Smooth muscle cell (in vitro differentiated cells): ENCODE measurements around the gene NTF3. TPM values are rescaled to one million over a fixed set of nuclear protein-coding genes. Genes with fewer than 3 reads are reported as not detected.
A peak's percentile ranks its signal among the peaks of the same experiment; 100 is the strongest.

Experiments
- DNase-seq: peaks from one replicate; lab custom pipeline; 2025; ENCODE audit not compliant: unreplicated experiment; lab: John Stamatoyannopoulos, UW
- H2AFZ ChIP-seq: fragments of 200-600 bp; sonication (generic); 2 replicates; pipeline ENCODE4 v1.6.0; 2016; ENCODE audit warnings: antibody characterized with exemption, low read depth, mild to moderate bottlenecking
- H3F3A ChIP-seq: fragments of 200-600 bp; sonication (generic); 2 replicates; pipeline ENCODE4 v1.6.0; 2017; ENCODE audit warnings: antibody characterized with exemption, low read depth
- H3K27ac ChIP-seq: fragments of 200-600 bp; sonication (generic); 2 replicates; pipeline ENCODE4 v1.5.1; 2016; ENCODE audit warnings: low read depth, mild to moderate bottlenecking
- H3K27me3 ChIP-seq: fragments of 200-600 bp; sonication (generic); 2 replicates; pipeline ENCODE4 v1.6.1; 2016; ENCODE audit warnings: low read depth, mild to moderate bottlenecking
- H3K36me3 ChIP-seq: fragments of 200-600 bp; sonication (generic); 2 replicates; pipeline ENCODE4 v1.5.1; 2016; ENCODE audit warnings: low read depth
- H3K4me1 ChIP-seq: fragments of 200-600 bp; sonication (generic); 2 replicates; pipeline ENCODE4 v1.5.1; 2016; ENCODE audit warnings: low read depth
- H3K4me2 ChIP-seq: fragments of 200-600 bp; sonication (generic); 2 replicates; pipeline ENCODE4 v1.6.0; 2016; ENCODE audit warnings: mild to moderate bottlenecking
- H3K4me3 ChIP-seq: fragments of 200-600 bp; sonication (generic); 2 replicates; pipeline ENCODE4 v1.5.1; 2016; ENCODE audit warnings: mild to moderate bottlenecking
- H3K79me2 ChIP-seq: fragments of 200-600 bp; sonication (generic); 2 replicates; pipeline ENCODE4 v1.6.0; 2016; ENCODE audit warnings: low read depth, mild to moderate bottlenecking
- H3K9ac ChIP-seq: fragments of 200-600 bp; sonication (generic); 2 replicates; pipeline ENCODE4 v1.6.0; 2016; ENCODE audit warnings: low read depth
- H3K9me3 ChIP-seq: fragments of 200-600 bp; sonication (generic); replicated peaks from 2 replicates; pipeline ENCODE4 v1.5.1; 2016; ENCODE audit warnings: low read depth
- H4K20me1 ChIP-seq: fragments of 200-600 bp; sonication (generic); 2 replicates; pipeline ENCODE4 v1.6.0; 2016; ENCODE audit warnings: low read depth
- WGBS: methylation state at CpG from one replicate; pipeline ENCODE4 v1.1.7; 2016; ENCODE audit warnings: low lambda C conversion rate; 5-methylcytosine and 5-hydroxymethylcytosine counted together
- polyA plus RNA-seq: library from polyadenylated mRNA; unstranded; fragments of >200 nt; fragmentation: Nextera tagmentation; extraction: Ambion mirVana; gene quantifications from 2 replicates; pipeline ENCODE4 v1.2.1, GENCODE V29; 2016
- total RNA-seq: library from RNA; depleted of rRNA; stranded (reverse); fragments of >200 nt; gene quantifications from 2 replicates; pipeline ENCODE4 v1.2.3, GENCODE V29; 2014
- TF ChIP-seq, protein P1 (sequence below): fragments of 200-600 bp; sonication (generic); IDR thresholded peaks from 2 replicates; pipeline ENCODE4 v1.5.1; 2017; ENCODE audit warnings: borderline replicate concordance, mild to moderate bottlenecking, antibody characterized with exemption; ENCODE audit not compliant: insufficient read depth, poor library complexity, severe bottlenecking

Gene NTF3
- total and polyA plus RNA-seq, 2 experiments from 2014 or later, result 1.1 to 3.4 TPM

DNA sequence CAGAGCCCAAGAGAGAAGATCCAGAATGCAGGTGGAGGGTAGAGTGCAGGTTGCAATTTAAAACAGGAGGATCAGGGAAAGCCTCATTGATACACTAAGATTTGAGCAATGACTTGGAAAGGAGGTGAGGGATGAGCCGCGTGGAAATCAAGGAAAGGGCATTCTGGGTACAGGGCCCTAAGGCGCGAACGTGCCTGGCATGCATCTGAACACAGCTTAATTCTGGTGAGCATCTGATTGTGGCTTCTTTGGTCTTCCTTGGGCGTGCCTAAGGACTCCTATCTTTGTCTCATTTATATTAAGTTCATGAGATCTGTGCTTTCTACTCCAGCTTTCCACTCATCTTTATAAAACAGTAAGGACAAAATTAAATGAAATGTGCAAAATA, 79.3 kb downstream of the NTF3 start:
- H4K20me1 ChIP-seq, result no peaks in the 10 kb centered on the region
- no peaks in the 10 kb centered on the region for H3K79me2 ChIP-seq
- no peak for DNase-seq
- WGBS, result 66% methylated on average over 6 of the region's 6 CpGs
- H3K4me2 ChIP-seq, result no peak overlapping the region
- H3K4me3 ChIP-seq, result no peak overlapping the region
- H3K4me1 ChIP-seq, result no peaks in the 10 kb centered on the region
- no peak overlapping the region for H3K9ac ChIP-seq
- H2AFZ ChIP-seq, result no peak overlapping the region
- no peaks in the 10 kb centered on the region for H3K9me3 ChIP-seq
- H3K27me3 ChIP-seq, result no peaks in the 10 kb centered on the region
- no peaks in the 10 kb centered on the region for H3K36me3 ChIP-seq
- H3F3A ChIP-seq, result no peaks in the 10 kb centered on the region
- no peak overlapping the region for H3K27ac ChIP-seq
- TF ChIP-seq, protein P1, sequence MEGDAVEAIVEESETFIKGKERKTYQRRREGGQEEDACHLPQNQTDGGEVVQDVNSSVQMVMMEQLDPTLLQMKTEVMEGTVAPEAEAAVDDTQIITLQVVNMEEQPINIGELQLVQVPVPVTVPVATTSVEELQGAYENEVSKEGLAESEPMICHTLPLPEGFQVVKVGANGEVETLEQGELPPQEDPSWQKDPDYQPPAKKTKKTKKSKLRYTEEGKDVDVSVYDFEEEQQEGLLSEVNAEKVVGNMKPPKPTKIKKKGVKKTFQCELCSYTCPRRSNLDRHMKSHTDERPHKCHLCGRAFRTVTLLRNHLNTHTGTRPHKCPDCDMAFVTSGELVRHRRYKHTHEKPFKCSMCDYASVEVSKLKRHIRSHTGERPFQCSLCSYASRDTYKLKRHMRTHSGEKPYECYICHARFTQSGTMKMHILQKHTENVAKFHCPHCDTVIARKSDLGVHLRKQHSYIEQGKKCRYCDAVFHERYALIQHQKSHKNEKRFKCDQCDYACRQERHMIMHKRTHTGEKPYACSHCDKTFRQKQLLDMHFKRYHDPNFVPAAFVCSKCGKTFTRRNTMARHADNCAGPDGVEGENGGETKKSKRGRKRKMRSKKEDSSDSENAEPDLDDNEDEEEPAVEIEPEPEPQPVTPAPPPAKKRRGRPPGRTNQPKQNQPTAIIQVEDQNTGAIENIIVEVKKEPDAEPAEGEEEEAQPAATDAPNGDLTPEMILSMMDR, result no peak

DNA sequence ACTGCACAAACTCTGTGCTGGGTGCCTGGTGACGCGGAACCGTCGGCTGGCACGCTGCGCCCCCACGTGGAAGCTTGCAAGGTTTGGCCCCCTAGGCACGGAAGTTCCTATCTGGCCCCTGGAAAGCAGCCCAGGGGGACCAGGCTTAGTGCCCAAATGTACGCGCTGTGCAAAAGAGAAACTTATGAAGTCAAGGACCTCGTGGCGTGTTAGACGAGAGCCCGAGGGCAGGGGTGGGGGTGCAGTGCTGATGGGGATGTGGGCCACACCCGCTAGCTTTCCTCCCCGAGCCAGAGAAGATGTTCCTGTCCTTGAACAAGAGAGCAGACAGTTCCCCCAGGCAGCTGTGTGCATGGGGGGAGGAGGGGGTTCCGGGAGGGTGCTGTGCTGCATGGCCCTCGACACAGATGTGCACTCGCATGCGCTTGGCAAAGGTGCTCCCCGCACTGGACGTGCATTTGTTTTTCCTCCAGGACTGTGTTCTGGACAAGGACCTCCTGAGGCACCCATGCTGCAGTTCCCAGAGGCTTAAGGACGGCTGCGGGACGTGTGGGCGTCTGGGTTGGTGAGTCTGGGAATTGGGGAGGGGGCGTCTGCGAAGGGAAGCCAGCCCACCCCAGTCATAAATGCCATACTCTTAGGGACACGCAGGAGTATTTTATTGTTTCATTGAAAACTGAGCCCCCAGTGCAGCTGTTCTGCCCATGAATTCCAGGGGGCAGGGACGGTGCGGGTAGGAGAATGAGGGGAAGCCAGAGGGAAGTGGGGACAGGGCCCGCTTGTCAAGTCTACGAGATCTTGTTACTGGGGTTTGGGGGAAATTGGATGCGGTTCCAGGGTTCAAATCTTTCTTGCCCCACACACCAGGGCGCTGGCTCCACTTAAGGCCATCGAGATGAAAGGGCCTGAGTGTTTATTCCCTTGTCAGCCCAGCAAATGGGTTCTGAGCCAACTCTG, 80.0 kb downstream of the NTF3 start:
- no peaks in the 10 kb centered on the region for H3K27me3 ChIP-seq
- H3K4me3 ChIP-seq, result no peak overlapping the region
- H3K27ac ChIP-seq, result no peak overlapping the region
- WGBS, result 69% methylated on average over 36 of the region's 36 CpGs
- no peaks in the 10 kb centered on the region for H3F3A ChIP-seq
- TF ChIP-seq, protein P1, result peak; percentile 61
- H3K79me2 ChIP-seq, result no peaks in the 10 kb centered on the region
- no peak overlapping the region for H3K4me2 ChIP-seq
- no peak overlapping the region for H3K9ac ChIP-seq
- no peaks in the 10 kb centered on the region for H3K9me3 ChIP-seq
- DNase-seq, result no peak
- no peaks in the 10 kb centered on the region for H3K36me3 ChIP-seq
- peaks cover 1% of the 10 kb centered on the region for H3K4me1 ChIP-seq
- H4K20me1 ChIP-seq, result no peaks in the 10 kb centered on the region
- H2AFZ ChIP-seq, result no peak overlapping the region

DNA sequence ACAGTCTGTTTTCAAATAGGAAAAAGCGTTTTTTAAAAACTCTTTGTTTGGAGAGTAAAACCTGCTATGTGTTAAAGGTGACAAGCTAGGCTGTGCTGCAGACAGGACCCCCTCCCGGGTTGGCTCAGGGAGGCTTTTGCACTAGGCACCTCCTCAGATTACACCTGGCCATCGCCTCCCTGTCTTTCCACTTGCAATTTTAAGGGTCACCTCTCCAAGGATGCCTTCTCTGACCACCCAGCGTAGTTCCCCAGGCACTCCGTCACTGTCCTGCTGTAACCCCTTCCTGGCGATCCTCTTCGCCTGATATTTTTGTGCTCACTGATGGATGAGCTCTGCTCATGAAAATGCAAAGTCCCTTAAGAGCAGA, 80.7 kb downstream of the NTF3 start:
- DNase-seq, result no peak
- Histone ChIP-seq H3K79me2 (no peaks in the 10 kb centered on the region), H3K9ac (no peak overlapping the region), H3K4me2 (no peak overlapping the region), H3K27ac (no peak overlapping the region), H3K9me3 (no peaks in the 10 kb centered on the region), H3K4me1 (peaks cover 3% of the 10 kb centered on the region), H3K36me3 (no peaks in the 10 kb centered on the region), H3F3A (no peaks in the 10 kb centered on the region), H2AFZ (no peak overlapping the region), H3K27me3 (no peaks in the 10 kb centered on the region), H4K20me1 (no peaks in the 10 kb centered on the region), H3K4me3 (no peak overlapping the region)
- TF ChIP-seq, protein P1, result no peak
- 84% methylated on average over 7 of the region's 7 CpGs for WGBS

DNA sequence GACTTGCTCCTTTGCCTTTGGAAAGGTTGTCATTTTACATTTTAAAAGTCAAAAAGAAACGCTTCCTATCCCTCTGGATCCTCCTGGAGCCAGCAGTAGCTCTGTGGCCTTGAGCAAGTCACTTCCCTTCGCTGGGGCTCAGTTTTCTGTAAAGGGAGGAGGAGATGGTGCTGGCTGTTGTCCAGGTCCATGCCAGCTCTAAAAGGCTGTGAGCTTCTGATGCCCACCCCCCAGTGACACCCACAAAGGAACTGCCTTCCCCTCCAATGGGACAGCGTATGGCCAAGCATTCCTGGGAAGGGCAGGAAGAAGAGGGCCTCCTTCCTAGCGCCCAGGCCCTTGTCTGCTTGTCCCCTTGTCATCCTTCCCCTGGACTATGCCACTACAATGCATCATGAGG, 81.5 kb downstream of the NTF3 start:
- TF ChIP-seq, protein P1, result no peak
- Histone ChIP-seq H3K36me3 (no peaks in the 10 kb centered on the region), H3K27me3 (no peaks in the 10 kb centered on the region), H3K79me2 (no peaks in the 10 kb centered on the region), H2AFZ (no peak overlapping the region), H3K9ac (no peak overlapping the region), H3K4me1 (peaks cover 9% of the 10 kb centered on the region), H3F3A (no peaks in the 10 kb centered on the region), H3K27ac (no peak overlapping the region), H4K20me1 (no peaks in the 10 kb centered on the region), H3K4me2 (no peak overlapping the region), H3K9me3 (no peaks in the 10 kb centered on the region), H3K4me3 (no peak overlapping the region)
- WGBS, result 85% methylated on average over 4 of the region's 4 CpGs
- DNase-seq, result no peak
